HG03460 (cell line): Measurements from ENCODE around the gene SH3RF3.

Experiments used
- ATAC-seq: cut with Tn5 transposase; IDR thresholded peaks from one replicate; pipeline ENCODE4 v1.9.1; 2021; ENCODE audit not compliant: unreplicated experiment

SH3RF3 gene

DNA sequence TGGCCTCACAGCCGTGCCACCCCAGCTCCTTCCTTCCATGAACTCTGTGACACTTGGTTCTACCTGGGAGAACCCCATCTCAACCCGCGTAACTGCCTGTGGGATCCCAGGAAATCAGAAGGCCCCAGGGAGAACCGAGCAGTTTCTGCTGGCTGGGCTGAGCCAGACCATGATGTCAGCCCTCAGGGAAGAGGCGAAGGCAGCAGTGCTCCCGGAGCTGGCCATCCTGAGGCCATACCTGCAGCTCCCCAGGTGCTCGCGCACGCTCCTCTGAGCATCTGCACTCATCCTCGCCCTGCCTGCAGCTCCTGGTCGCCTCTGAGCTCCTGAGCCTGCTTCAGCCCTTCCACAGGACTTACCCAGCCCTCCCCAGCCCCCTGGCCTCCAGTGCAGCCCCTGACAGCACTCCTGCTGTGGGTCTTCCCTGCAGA is 298.7 kb downstream of the SH3RF3 start:
- ATAC-seq: no peak

DNA sequence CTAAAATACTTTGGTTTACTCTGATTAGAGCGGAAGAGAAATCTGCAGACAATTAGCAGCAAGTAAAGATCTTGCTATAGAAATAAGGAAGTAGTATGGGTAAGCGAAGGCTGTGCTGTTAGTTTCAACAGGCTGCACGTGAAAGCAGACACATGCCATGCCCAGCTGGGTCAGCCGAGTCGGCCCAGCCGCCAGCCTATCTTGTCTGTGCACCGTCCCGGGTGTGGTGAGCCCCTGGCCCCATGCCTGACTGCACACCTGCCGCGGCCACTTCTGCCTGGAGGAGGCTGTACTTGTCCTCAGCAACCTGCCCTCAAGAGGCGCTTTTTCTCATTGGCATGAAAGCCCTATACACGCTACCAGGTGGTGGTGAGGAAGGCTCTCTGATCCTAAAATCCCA is 299.3 kb downstream of the SH3RF3 start:
- ATAC-seq: no peak

DNA sequence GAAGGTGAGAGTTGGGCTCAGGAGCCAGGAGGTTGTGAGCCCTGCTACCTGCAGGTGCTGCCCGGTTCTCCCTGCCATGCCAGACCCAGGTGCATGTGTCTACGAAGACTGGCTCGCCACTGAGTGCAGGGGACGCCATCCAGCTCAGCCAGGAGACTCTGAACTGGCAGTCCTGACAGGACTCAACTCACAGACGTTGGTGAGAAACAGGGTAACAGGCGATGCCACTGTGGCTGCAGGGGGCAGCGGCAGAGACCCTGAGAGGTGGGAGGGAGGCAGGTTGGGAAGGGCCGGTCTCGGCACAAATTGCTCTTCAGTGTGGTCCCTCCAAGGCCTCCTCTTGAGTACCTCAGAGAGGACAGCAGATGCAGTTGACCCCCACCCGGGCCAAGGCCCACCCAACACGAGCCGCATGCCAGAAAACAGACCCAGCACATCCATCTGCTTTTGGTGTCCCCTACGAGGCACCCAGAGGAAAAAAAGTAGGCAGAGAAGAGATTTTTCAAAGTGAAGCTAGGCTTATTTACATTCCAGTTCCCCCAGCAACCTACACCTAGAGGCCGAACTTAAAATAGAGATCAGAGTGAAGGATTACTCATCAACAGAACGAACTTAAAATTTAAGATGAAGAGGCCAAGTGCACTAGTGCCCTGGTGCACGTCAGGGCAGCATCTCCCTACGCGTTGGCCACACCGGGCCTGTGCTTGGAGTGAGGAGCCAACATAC is 300.0 kb downstream of the SH3RF3 start:
- ATAC-seq: no peak

DNA sequence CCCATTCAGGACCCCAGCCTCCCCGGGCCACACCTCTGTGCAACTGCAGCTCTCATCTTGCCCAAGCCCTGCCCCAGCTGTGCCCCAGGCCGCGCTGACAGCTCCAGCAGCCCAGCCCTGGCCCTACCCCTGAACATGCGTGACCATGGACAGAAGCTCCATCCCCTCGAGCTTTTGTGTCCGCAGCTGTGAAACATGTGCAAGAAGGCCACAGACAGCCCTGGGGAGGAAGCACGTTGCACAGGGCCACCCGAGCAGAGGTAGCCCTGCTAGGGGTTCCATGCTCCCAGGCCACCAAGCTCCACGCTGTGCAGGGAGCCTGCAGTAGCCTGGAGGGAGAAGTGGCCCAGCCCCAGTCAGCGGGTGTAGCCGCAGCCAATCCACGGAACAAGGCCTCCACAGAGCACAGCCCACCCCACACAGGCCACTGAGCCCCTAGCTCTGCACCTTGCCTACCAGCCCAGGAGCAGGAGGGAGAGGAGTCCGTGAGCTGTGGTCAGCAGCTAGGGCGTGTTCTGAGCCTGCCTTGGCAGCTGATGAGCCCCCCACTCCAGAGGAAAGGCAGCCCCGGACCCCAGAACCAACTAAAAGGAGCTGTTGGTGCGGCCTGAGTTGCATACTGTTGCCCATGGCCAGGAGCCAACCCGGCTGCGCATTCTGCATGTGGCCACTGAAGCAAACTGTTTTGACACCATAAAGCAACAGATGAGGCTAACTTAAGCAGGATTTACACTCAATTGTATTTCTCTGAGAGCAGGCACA is 300.7 kb downstream of the SH3RF3 start:
- no peak for ATAC-seq

DNA sequence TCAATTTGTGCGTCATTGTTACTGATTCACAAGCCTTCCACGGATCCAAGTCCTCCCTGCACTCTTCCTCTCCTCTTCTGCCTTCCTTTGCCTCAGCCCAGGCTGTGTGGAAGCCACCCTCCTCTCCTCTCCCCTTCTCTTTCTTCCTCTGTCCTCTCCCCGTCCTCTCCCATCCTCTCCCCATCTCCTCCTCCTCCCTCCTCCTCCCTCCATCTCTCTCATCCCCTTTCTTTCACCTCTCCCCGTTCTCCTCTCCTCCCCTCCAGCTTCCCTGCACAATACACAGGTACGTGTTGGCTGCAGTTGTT is 301.3 kb downstream of the SH3RF3 start:
- ATAC-seq: no peak

DNA sequence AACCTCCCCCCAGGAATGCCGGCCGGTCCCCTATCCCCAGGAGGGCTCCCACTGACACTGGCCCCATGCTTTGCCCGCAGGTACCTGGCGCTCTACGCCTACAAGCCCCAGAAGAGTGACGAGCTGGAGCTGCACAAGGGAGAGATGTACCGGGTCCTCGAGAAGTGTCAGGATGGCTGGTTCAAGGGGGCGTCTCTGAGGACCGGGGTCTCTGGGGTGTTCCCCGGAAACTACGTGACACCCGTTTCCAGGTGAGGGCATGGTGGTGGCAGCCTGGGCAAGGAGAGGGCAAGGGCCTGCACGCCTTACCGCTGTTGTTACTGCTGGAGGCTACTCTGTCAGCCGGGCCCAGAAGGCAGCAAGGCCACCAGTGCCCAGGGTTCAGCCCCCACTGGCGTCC is 303.4 kb downstream of the SH3RF3 start:
- no peak for ATAC-seq

DNA sequence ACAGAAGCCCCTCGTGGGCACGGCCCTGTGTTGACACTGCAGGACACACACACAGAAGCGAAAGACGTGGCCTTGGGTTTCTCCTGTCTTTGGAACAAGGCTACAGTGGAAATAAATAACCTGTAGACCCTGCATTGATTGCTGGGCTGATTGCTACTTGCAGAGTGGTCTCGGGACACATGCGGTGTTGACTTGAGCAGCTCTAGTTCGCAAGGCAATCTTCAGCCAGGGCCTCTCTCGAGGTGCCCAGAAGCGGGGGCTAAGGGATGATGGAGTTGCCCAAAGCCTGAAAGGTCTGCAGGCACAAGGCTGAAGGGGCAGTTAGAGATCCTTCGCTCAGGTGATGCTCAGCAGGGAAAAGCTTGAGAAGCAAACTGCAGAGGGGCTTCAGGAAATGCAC is 304.5 kb downstream of the SH3RF3 start:
- no peak for ATAC-seq

DNA sequence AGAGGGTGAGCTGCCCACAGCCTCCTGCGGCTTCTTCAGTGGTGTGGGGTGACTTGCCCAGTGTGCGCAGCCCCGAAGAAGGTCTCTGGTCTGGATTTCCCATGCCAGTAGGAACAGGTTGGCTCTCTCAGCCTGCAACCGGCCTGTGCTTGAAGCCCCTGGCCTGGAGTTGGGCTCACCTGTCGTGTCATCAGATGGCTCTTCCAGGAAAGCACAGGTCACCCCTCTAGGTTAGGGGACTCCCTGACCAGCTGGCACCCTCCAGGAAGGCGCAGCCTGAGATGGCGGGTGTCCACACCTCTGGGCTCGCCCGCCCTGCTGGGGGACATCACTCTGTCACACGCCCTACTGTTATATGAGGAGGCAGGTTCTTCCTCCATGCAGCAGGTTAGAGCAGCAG is 304.9 kb downstream of the SH3RF3 start:
- ATAC-seq: no peak

DNA sequence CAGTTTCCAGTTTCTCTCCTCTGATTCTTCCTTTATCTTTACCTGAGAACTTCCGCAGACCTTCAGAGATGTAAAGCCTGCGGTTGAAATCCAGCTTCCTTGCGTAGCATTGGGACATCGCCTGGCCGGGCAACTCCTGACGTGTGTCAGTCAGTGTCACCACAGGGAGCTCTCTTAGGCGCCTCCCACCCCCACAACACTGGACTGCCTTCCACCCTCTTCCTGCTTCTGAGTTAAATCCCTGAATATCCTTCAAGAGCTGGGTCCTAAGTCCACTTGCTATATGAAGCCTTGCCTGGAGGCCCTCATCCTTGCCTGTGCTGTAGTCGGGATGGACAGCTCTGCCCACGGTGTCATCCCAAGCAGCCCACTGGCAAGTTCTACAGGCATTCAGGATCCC is 305.3 kb downstream of the SH3RF3 start:
- ATAC-seq: no peak

DNA sequence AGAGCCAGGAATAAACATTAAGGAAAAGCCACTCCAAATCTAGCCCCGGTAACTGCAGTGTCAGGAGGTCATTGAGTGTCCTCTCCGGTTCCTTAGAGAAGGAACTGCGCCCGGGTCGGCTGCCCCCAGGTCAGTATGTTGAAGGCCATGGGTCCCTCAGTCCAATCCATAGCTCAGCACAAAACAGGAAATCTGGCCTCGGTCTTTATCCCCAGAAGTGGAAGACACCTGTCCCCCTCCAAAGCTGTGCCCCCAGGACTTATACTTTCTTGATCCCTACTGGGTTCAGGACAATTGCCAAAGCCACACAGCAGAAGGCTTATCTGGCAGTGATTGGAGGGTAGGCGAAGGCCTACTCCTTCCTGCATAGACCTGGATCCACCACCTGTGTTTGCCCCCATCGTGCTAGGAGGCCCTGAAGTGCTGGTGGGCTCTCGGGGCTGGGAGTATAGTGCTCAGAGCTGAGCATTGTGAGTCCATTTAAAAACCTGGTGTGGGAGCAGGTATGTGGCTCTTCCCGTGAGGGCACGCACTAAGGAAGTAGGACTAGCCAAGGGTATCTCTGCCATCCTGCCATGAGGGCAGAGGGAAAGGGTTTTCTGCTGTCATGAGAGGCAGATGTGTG is 306.2 kb downstream of the SH3RF3 start:
- no peak for ATAC-seq

DNA sequence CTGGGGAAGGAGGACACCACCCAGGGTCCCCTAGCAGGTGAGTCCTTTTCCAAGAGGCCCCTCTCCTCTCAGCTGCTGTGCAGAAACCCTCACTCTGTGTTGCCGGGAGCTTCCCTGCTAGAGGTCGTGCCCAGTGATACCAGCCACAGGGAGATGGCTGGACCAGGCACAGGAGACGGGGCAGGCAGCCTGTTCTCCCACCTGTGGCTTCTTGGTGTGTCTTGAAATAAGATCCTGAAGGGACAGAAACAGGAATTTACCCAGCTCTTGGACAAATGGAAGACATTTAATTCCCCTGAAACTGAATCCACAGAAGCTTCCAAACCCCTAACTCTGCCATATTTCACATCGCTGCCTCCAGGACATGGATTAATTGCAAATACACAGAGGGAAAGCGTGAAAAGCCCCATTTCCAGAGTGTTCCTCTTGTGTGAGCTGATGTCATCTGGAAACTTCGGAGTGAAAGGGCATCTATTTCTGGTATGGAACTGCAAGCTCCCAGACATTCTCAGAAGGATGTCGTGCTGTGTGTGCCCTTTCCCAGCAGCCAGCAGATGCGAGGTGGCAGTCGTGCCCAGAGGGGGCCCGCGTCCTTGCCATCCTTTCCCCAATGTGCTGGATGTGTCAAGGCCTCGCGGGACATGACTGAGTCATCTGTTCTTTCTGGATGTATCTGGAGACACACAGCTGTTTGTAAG is 307.0 kb downstream of the SH3RF3 start:
- ATAC-seq: no peak

DNA sequence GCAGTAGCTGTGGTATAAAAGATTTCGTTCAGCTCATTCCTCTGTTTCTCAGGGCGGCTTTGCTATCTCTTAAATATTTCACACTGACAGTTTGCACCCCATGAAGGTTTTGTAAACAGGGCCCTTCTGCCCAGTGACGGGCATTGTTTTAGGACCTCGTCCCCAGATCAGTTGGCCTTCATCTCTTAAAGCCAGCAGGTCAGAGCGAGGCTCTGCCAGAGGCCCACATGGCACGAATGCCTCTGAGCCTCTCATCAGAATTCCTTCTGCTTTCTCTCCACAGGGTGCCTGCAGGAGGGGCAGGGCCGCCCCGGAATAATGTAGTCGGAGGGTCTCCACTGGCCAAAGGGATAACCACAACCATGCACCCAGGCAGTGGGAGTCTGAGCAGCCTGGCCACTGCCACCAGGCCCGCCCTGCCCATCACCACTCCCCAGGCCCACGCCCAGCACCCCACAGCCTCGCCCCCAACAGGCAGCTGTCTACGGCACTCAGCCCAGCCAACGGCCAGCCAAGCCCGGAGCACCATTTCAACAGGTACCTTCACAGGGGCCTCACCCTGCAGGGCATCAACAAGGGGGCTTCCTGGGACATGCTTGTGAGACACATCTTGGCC is 307.7 kb downstream of the SH3RF3 start:
- no peak for ATAC-seq

DNA sequence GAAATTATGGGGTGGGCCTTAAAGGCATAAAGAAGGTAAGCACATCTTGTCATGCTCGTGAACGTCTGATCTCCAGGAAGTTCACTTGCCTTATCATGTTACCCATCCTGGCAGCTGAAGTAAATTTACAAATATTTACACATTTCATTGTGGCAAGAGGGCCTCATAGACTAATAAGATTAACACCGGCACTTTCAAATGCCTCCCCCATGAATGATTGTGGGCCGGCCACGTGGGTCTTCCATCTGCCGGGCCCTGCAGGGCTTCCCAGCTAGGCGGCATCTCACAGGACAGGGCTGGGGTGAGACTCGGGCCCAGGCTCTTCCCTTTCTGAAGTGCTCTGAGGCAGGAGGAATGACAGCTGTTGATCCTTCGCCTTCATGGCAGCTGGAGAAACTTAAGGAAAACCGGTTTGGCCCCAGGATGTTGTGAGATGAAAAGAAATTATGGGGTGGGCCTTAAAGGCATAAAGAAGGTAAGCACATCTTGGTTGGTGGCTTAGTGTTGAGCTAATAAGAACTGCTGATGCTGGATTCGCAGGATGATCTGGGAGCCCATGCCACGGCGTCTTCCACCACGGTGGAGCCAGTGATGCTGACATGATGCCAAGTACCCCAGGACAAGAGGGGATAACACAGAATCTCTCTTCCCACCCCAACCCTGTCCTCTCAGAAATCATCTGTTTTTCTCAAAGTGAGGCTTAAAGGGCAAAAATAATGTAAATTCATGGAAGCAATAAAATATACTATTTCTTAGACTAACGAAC is 308.5 kb downstream of the SH3RF3 start:
- no peak for ATAC-seq

DNA sequence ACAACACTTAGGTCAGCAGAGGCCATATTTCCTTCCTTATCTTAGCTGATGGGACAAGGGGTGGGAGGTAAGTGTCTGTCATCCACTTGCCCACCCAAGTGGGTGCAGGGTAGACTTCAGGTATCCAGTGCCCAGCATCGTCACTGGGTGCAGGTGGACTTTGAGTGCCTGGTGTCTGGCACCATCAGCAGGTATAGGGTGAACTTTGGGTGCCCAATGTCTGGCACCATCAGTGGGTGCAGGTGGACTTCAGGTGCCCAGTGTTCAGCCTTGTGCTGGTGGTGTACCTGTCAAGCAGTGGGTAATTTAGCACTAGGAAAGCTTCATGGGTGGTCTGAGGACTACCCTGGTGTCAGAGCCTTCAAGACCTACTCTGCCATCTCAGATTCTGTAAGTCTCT is 309.1 kb downstream of the SH3RF3 start:
- ATAC-seq: no peak

DNA sequence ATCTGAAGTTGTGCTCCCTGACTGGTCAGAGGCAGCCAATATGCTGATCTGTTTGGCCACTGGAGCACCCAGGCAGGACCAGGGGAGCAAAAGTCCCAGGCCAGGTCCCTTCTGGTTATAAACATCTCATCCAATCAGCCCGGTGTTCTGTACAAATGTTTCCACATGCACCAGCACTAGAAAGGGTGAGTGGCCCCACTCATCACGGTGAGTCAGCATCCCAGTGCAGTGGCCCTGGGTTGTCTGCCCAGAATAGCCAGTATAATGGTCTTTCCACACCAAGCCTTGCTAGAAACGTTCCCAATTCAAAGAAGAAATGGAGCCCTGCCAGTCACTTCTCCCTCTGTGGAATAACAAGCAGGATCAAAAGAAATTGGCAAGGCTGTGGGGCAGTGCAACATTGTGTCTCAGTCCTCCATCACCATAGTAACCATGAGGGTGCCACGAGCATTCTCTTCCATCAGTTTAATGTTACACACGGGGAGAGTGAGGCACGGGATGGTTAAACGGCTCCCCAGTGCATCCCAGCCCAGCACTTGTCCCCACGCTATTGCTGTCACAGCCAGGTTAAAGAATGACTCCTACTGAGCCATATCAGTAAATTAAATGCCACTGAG is 309.9 kb downstream of the SH3RF3 start:
- ATAC-seq: no peak

DNA sequence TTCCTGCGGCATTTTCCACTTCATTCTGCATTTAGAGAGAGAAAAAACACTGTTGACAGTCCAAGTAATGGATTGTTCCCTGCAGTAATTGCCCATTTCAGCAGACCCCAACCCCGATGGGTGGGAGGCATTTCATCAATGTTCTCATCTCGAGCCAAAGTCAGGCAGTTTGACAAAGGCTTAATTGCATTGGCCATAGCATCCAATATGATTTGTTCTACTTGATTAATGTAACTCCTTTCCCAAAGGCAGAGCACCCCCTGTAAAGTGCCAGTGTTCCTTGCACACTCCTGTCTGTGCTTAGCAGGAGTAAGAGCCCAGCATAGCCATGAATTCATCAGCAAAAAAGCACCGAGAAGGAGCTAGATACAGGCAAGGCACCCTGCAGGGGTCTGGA is 310.4 kb downstream of the SH3RF3 start:
- no peak for ATAC-seq

DNA sequence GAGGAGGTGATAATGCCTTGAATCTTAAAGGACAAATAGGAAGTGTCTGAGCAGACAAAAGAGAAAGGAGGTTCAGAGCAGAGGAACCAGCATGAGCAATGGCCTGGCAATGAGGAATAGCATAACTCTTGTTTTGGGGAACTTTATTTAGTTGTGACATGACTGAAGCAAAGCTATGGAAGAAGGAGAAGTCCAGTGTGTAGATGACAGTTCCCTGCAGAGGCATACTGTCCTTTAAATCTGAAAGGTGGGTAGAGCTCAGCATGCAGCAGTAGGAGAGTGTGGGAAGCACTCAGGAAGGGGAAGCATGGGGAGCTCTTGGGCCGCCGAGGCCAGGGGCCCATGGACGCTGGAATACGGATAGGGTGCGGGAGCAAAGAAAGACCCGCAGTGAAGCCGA is 311.0 kb downstream of the SH3RF3 start:
- no peak for ATAC-seq

DNA sequence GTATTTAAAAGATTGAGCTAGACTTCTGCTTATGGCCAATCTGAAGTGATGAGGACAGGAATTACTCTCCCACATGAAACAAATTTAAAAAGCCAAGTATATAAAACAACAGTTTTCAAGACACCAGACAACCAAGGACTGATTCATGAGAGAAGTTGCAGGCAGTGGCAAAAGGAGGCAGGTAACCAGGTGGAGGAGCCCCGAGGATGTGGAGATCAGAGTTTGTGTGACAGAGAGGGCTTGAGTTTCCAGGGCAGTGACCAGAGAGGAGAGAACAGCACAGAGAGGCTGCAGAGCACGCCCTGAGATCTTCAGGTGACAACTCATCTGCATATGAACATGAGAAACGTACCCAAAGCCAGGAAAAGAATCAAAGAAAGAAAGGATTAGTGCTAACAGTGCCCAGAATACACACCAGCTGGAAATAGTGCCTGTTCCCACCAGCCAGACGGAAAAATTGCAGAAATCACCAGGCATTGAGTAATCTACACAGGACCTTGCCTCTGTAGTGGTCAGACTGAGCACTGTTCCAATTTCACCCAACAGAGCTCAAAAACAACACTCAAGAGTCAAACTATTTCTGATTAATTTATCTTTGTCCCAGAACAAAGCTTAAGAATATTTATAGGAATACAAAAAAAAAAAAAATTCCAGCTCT is 311.6 kb downstream of the SH3RF3 start:
- ATAC-seq: no peak

DNA sequence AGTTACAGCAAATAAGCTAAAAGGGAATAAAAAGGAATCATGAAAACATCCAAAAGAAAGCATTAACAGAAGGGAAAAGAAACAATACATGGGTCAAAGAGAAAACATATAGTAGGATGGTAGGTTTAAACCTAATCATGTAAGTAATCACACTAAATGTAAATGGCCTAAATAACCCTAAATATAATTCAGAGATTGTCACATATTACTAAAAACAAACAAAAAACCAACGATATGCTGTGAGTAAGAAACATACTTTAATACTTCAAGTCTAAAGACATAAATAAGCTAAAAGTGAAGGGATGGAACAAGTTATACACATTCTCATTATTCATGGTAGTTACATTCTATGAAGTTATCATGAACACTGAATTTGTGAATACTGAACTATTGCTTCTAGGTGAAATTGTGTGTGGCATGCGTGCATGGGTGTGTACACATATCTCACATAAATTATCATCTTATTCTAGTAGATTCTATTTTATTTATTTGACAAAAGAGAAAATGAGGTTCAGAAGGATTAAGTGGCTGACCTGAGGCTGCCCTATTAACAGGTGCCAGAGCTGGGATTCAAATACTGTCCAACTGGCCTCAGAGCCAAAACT is 313.8 kb downstream of the SH3RF3 start:
- no peak for ATAC-seq
